ENCODE measurements around the gene OR13C5.

DNA sequence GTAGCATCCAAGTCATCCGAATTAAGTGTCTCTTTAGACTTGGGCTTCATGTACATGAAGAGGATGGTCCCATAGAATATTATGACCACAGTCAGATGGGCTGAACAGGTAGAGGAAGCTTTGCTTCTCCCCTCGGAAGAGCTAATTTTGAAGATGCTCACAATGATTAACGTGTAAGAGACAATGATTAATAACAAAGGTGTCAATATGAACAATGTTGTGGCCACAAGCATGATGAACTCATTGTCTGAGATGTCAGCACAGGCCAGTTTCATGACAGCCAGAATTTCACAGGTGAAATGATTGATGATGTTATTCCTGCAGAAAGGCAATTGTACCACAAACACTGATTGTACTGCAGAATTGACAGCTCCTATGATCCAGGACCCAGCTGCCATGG is 5.6 kb upstream of the OR13C5 start:
- TF ChIP-seq, protein P1, sequence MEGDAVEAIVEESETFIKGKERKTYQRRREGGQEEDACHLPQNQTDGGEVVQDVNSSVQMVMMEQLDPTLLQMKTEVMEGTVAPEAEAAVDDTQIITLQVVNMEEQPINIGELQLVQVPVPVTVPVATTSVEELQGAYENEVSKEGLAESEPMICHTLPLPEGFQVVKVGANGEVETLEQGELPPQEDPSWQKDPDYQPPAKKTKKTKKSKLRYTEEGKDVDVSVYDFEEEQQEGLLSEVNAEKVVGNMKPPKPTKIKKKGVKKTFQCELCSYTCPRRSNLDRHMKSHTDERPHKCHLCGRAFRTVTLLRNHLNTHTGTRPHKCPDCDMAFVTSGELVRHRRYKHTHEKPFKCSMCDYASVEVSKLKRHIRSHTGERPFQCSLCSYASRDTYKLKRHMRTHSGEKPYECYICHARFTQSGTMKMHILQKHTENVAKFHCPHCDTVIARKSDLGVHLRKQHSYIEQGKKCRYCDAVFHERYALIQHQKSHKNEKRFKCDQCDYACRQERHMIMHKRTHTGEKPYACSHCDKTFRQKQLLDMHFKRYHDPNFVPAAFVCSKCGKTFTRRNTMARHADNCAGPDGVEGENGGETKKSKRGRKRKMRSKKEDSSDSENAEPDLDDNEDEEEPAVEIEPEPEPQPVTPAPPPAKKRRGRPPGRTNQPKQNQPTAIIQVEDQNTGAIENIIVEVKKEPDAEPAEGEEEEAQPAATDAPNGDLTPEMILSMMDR (IDR thresholded peaks at IDR 0.05; ENCODE audit: low read depth, low read length), result no peak
- TF ChIP-seq, protein P2, sequence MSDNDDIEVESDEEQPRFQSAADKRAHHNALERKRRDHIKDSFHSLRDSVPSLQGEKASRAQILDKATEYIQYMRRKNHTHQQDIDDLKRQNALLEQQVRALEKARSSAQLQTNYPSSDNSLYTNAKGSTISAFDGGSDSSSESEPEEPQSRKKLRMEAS (IDR thresholded peaks at IDR 0.05; ENCODE audit: low read depth, low read length), result no peak

All from NB4 (cell line).